Fibroblast of skin of left quadriceps (primary cell): Measurements from ENCODE around the gene GASK1A.
"Not testable (repeated sequence)": the region's sequence is repeated elsewhere in the genome, so short reads cannot be mapped to it uniquely, and the experiment has no call there.

Experiments used
- DNase-seq, 2 experiments: peaks; one replicate each; pipeline ENCODE4 v3.0.0-alpha.2; 2013; ENCODE audit warnings: low read depth in 2 of 2

Gene GASK1A

DNA sequence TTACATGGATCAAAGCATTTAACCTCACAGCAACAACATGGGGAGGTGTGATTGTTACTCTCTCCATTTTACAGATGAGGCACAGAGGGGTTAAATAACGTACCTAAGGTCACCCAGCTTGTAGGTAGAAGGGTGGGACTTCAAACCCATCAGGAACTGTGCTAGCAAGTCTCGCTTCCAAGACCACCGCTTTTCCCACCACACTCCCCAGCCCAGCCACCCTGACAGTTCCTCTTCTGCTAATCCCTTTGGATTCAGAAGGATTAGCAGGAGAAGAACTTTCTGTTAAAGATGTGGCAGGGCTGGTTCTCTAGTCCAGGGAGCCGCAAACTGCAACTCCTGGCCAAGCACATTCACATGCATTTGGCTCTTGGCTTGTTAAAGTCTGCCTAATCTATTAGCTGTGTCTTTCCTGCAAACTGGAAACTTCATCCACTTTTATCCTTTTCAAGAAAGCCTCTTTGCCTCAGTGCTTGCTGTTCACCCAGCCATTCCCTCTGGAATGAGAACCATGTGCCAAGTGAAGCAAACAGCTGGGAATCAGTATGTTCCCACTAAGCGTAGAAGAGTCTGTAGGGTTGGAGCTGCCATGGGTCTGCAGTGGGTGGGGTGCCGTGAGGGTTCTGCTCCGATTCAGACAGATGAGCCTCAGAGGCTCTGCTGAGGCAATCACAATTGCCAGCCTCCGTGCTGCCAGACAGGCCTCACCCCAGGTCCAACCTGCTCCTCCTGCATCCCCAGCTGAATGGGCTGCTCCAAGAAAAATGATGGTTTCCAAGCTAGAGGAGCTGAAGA lies 82.2 kb downstream of the GASK1A start:
- no peak for DNase-seq

DNA sequence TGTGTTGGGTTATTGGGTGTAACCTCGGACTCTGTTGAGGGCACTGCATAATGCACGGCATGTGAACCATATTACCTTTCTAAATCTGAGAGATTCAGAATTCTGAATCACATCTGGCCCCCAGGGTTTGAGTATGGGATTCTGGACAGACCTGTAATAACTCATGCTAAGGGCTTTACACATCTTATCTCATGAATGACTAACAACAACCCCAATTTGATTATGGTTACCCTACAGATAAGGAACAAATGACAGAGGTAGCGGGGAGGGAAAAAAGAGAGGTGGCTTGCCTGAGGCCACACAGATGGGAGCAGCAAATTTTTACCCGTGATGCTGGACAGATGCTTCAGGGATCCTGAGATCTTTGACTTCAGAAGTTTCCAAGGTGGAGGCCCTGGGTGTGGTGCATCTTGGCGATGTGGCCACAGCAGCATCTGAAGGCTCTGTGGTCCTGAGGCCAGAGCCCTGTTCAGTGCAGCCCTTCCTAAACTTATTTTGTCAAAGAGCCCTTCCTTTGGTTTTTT lies 83.0 kb downstream of the GASK1A start:
- DNase-seq: no peak

DNA sequence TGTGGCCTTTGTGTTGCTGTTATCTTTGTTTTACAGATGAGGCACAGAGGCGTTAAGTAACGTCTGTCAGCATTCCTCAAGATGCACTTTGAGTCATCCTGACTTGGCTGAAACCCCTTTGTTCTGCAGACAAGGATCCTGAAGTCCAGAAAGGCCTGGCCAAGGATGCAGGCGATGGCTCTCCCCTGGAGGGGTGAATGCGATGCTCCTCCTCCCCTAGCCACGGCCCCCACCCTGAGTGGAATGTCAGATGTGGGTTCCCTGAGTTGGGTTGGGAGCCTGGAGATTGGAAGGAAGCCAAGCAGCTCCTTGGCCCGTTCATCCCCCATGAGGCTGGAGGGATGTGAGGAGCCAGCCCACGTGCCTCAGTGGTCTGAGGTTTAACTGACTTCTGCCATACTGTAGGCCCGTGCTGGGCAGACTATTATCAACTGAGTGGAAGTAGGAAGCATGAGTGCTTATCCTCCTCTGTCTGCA lies 83.5 kb downstream of the GASK1A start:
- DNase-seq: no peak

DNA sequence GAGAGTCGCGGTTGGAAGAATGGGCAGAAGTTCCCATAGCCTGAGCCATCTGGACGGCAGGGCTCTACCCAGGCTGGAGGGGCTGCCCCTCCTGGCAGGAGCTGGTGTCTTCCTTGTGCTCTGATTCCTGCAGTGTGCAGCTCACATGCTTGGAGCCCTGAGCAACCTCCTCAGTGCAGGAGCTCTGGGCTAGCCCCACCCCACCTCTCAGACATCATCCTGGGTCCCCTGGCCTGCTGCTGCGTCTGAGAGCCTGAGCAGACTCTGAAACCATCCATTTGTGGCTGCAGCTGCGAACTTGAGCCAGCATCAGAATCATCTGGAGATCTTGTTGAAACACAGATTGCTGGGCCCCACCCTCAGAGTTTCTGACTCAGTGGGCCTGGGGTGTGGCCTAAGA lies 84.0 kb downstream of the GASK1A start:
- DNase-seq: no peak

DNA sequence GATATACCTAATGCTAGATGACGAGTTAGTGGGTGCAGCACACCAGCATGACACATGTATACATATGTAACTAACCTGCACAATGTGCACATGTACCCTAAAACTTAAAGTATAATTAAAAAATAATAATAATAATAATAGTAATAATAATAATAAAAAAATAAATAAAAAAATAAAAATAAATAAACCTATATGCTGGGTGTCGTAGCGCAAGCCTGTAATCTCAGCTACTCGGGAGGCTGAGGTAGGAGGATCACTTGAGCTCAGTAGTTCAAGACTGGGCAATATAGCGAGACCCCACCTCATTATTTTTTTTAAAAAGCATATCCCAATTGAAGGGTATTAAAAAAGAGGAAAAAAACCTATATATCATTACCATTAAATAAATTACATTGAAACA lies 91.6 kb downstream of the GASK1A start:
- DNase-seq: not testable (repeated sequence)

DNA sequence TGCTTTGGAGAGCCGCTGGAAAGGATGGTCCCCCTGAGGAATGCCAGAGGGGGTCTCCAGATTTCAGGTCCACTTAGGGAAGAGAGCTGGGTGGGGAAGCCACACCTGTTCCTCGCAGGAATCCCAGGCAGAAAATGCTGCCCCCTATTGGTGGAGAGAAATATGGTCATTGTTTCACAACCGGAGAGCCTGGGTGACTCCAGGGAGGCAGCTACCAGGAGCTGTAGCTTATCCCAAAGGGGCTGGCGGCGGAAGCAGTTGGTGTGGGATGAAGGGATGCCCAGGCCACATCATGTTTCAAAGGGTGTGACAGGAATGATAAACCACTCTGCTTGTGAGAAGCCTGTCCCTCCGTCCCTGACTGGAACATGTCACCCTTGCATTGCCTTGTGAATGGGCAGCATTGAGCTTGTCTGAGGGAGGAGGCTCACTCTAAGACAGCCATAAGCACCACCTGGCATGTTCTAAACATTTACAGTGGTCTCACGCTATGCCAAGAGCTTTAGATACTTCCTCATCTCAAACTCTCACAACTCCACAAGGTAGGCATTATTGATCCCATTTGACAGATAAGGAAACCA lies 92.3 kb downstream of the GASK1A start:
- no peak for DNase-seq

DNA sequence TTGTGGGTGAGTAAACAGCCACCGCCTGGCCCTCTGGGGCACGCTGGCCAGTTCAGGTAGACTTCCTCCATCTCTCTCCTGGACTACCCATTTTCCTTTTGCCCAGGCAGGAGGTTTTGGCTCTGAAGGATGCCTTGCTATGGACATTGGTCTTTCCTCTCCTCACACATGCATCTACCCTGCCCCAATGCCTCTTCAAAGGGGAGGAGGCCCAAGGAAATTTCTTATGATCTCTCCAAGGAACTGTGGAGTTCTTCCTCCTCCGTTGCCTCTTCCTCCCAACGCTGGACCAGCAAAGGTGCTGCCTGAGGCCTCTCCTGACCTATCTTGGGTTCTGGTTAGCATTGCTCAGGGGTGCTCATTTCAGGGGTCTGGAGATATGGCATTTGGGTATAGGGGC lies 93.2 kb downstream of the GASK1A start:
- no peak for DNase-seq

DNA sequence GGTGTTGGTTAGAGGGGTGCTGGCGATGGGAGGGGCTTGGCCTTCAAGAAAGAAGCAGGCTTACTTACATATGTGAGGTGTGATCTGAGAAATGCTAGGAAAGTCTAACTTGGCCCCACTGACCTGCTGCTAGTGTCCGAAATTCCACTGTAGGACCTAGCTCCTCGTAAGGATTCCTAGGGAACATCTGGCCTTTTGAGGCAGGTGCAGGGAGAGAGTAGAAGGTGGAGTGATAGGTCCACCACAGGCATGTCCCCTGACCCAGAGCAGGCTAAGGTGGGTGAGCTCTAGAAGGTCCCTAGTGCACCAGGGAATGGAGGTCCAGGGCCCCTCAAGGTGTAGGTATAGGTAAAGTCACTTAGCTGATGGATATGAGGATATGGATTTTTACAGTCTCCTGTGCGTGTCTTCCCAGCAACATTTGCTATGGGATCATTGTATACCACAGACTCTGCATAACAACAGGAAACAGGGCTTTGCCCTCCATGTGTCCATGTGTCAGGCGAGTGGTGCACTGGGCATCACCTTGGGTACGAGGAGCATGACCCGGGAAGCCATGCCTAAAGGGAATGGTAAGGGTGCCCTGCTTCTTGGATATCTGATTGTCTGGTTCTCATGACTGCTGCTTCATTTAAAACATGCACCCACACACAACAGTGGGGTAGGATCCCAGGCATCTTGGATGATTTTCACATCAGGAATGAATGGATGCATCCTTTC lies 94.2 kb downstream of the GASK1A start:
- no peak for DNase-seq

DNA sequence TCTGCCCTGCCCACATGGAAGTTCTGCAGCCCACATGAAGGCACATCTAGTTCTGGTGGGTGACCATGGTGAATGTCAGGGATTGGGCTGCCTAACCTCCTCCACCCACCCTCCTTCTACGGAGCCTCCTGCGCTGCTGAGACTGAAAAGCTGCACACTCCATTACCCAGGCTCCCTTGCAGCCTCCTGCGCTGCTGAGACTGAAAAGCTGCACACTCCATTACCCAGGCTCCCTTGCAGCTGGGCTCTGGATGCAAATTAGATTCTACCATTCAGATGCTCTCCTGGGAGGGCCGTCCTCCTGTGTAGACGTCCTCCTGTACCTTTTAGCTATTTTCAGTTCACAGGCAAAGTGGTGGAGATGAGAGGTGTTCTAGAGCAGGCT lies 94.7 kb downstream of the GASK1A start:
- DNase-seq: no peak

DNA sequence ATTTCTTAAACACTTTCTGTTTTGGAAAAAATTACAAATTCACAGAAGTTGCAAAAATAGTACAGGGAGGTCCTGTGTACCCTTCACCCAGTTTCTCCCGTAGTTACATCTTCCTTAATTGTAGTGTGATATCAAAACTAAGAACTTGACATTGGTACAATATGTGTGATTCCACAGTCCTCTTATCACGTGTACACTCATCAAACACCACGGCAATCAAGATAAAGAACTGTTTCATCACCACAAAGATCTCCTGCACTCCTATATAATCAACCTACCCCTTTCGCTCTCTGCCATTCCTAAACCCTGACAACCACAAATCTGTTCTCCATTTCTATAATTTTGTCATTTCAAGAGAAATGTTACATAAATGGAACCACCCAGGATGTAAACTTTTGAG lies 95.4 kb downstream of the GASK1A start:
- DNase-seq: no peak

DNA sequence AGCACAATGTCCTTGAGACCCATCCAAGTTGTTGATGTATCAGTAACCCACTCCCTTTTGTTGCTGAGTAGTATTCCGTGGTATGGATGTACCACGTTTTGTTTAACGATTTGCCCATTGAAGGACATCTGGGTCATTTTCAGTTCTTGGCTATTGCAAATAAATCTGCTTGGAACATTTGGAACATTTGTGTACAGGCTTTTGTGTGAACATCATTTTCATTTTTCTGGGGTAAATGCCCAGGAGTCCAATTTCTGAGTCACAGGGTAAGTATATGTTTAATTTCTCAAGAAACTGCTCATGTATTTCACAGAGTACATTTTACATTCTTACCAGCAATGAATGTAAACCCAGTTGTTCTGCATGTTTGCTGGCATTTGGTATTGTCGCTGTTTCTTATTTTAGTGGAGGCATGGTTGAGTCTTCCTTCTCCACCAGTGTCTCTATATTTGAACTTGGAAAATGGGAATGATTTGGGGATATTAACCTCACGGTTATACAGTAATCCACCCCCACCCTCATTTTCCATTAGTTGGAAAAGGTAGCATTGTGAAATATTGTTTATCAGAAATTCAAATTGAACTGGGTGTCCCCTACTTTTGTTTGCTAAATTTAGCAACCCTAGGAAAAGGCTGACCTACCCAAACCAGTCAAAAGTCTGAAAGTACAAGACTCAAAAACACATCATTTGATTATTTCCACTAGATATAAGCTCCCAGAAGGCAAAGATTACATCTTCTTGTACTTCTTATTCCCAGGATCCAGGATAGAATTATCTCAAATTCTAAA lies 96.0 kb downstream of the GASK1A start:
- no peak for DNase-seq

DNA sequence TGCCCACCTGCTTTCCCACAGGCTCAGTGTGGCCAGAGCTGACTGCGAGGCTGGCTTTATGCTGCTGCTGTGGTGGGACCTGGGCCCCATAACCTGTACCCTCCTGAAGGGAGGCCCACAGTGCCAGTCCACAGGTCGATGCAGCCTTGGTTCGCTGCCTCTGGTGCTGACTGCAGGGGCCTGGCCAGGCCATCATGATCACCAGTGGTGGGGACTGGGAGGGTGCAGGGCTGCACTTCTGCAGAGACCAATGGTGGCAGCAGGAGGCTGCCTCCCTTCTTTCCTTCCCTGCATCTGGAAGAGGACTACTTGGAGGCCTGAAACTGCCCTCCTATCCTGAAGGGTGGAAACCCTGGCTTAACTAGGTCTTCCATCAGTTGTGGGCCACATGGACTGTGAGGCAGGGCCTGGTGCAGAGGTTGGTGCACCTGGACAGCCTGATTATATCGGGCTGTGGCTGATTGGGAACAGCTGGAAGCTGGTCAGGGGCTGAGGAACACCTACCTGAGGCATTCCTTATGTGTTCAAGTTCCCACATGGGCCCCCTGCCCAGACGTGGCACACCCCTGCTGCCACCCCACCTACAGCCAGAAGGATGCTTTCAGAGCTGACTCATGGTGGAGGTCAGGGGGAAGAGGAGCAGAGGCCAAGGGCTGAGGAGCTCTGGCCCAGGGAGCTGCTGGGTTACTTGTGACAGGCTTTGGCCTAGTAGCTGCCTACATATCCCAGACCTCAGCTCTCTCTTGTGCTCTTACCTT lies 97.0 kb downstream of the GASK1A start:
- no peak for DNase-seq

DNA sequence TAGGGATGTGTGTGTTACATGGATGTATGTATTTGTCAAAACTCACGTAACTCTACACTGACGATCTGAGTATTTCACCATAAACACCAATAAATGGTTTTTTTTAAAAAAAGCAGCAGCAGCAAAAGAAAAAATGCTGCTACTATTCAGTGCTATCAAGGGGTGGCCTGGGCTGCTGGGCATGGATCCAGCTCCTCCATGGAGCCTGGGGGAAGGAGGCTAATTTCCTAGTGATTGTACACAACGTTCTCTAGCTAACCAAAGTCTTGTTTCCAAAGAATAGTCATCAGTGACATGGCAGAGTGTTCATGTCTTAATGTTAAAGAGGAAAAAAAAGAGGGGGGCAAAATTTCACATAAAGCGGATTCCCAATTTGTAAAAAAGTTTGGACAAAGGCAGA lies 97.7 kb downstream of the GASK1A start:
- DNase-seq: no peak

DNA sequence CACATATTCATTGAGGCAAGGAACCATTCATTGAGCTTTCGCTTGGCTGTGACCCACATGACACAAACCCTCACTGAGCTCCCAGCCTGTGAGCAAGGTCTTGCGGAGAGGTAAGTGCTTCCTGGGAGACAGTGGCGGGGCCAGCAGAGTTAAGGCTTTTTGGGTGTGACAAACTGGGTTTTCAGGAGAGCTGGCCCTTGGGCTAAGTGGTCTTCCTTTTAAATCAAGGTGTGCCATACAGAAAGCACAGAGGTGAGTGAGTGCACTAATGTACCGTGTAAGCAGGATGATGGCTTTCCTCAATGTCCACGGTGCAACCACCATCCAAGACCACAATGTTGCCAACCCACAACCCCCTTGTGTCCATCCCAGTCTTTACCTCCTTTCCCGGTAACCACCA lies 98.2 kb downstream of the GASK1A start:
- no peak for DNase-seq

DNA sequence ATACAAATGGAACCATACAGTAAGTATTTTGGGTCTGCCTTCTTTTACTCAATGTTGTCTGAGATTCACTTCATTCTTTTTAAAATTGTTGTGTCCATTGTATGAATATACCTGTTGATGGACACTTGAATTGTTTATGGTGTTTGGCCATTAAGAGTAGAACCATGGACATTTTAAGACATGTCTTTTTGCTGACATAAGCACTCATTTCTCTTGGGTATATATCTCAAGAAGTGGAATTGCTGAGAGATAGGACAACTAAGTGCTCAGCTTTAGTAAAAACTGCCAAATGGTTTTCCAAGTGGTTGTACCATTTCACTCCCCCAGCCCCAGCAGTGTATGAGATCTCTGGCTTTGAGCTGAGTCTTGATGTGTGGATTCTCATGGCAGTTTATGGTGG lies 98.6 kb downstream of the GASK1A start:
- no peak for DNase-seq

DNA sequence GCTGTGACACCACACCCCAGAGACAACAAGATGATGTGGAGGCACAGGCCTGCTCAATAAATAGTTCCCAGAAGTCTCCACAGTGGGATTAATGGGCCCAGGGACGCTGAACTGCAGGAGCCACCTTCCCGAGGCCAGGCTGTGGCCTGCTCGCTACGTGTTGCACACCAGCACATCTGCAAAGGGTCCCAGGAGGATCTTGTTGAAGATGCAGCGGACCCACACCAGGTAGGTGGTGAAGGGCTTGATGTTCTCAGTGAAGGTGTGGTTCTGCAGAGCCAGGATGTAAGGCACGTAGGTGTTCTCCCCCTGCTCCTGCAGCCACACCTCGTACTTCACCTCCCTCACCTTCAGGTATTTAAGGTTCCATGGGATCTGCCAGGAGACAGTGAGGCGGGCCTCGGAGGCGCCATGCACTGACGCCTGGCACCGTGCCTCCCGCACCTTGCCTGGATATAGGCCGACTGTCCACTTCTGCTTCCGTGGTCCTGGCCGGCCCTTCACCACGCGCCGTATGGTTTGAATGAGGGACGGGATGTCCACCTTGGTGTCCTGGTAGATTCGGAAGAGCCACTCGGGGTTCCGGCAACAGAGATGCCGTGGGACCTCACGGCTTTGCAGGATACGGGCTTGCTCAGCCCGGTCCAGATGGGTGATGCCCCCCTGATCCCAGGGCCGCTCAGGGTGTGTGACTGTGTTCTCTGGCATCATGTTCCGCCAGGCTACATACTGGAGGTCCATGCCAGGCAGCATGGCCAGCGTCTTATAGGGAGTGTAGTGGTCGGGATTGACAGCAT lies 100.6 kb downstream of the GASK1A start:
- no peak for DNase-seq

DNA sequence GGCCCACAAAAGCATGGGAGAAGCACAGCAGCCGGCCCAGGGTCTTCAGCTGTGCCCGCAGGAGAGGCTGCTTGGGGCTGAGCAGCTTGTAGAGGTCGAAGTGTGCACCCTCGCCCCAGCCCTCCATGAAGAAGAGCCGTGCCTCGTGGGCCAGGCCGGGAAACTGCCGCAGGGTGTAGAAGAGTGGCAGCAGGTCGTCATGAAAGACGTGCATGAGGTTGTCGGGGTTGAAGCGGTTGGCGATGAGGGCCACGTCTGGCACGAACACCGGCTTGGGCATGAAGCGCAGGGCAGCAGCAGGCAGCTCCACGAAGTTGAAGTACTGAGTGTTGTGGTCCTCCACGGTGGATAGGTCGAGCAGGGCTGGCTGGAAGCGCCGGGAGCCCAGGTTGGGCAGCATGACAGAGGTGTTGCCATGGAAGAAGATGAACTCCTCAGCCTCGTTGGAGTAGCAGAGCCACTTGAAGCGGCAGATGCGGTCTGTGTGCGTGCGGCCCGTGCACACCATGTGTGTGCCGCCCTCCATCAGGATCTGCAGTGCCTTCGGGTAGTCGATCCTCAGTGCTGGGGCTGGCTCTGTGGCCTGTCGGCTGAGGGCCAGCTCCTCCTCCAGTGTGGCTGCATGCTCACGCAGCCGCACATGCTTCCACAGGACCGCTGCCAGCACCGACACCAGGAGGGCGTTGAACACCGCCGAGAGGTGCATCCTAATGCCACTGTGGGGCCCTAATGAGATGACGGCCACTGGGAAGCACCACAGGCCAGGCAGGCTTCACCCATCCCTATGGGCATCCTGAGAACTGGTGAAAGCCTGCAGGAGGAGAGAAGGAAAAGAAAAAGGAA lies 101.8 kb downstream of the GASK1A start:
- no peak for DNase-seq

DNA sequence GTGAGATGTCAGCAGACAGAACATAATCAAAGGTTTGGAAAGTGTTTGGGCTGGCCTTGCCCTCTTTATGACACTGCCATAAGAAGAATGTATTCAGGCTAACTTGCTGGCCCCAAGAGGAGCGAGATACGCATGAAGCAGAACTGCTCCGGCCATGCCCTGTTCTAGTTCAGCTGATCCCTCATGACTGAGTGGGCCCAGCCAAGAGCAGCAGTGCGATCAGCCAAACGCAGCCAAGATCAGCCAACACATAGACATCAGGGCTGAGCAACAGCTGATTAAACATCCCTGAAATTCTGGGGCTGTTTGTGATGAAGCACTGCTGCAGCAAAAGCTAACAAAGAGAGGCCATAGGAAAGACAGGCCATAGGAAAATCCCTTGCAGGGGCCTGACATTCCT lies 102.7 kb downstream of the GASK1A start:
- DNase-seq: no peak

DNA sequence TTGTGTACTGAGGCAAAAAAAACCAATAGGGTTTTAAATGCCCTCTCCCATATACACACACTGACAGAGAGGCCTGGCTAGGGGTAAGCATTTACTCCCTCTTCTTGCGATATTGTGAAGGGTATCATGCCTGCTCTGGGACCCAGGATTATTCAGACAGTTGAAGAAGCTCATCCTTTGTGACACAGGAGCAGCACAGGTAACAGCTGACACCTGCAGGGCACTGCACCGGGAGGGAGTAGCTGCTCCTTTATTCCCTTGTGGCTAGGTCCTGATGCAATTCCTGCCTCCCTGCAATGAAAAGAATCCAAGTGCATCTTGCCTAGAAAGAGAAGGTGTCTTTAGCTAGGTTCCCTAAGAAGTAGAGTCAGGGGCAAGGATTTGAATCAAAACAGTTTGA lies 103.3 kb downstream of the GASK1A start:
- no peak for DNase-seq
